ENCODE data around the gene RAP2A. TPM values are rescaled to one million over a fixed set of nuclear protein-coding genes. Genes with fewer than 3 reads are reported as not detected.

The RAP2A gene
- total and polyA plus RNA-seq, 2 donors (not counting 1 experiment from before 2014, with no cell fraction given): 31.4 to 35.0 TPM

DNA sequence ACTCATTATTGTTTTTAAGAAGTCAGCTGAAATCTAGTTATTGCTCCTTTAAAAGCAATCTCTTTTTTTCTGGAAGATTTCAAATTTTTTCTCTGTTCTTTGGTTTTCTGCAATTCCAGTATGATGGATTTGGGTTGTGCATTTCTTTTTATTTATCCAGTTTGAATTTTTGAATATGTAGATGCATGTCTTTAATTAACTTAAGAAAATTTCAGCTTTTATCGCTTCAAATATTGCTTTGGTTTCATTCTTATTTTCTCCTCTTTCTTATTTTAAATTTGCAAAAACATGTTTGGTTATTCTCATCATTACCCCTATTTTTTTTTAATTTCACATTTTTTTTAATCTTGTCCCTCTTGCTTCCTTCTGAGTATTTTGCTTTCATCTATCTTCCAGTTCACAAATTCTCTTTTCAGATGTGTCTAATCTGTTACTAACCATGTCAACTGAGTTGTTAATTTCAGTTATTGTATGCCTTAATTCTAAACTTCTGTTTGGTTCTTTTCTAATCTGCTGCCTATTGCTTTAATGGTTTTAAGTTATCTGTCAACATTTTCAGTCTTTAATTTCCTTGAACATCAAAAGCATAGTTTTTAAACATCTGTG lies 56.8 kb downstream of the RAP2A start:
- H3K4me3 ChIP-seq (replicated peaks in 1 of 4; ENCODE audit: control extremely low read depth in 1 of 4, insufficient read depth in 1 of 4, low read depth in 3 of 4, low read length in 4 of 4): no peak overlapping the region
- H3K36me3 ChIP-seq (ENCODE audit: control insufficient read depth, insufficient read depth, low read length): no peaks in the 10 kb centered on the region
- no peak for DNase-seq (ENCODE audit: low read depth in 2 of 2)
- TF ChIP-seq EZH2 (IDR thresholded peaks at IDR 0.05; ENCODE audit: low read length, missing control alignments) (no peak), CTCF (conservative IDR thresholded peaks at IDR 0.05 in 1 of 2, IDR thresholded peaks at IDR 0.05 in 1 of 2; ENCODE audit: low read depth in 1 of 2, low read length in 2 of 2) (no peak)
- H3K4me1 ChIP-seq (ENCODE audit: control insufficient read depth, extremely low read depth, insufficient read depth, low read length): no peaks in the 10 kb centered on the region
- H3K27ac ChIP-seq (ENCODE audit: insufficient read depth, low read length): no peak overlapping the region
- H4K20me1 ChIP-seq (ENCODE audit: control insufficient read depth, extremely low read depth, insufficient read depth, low read length): no peaks in the 10 kb centered on the region
- H3K9ac ChIP-seq (ENCODE audit: insufficient read depth, low read length): no peak overlapping the region
- no peaks in the 10 kb centered on the region for H3K79me2 ChIP-seq (ENCODE audit: control insufficient read depth, insufficient read depth, low read length)
- H2AFZ ChIP-seq (ENCODE audit: low read length): no peak overlapping the region
- no peaks in the 10 kb centered on the region for H3K9me3 ChIP-seq (ENCODE audit: control insufficient read depth, insufficient read depth, low read depth, low read length)
- H3K27me3 ChIP-seq (ENCODE audit: control insufficient read depth, insufficient read depth, low read length): no peaks in the 10 kb centered on the region
- no peak overlapping the region for H3K4me2 ChIP-seq (ENCODE audit: extremely low read depth, insufficient read depth, low read length)

- H2AFZ ChIP-seq (ENCODE audit: low read length): no peak overlapping the region
- H3K4me2 ChIP-seq (ENCODE audit: extremely low read depth, insufficient read depth, low read length): no peak overlapping the region
- no peaks in the 10 kb centered on the region for H3K4me1 ChIP-seq (ENCODE audit: control insufficient read depth, extremely low read depth, insufficient read depth, low read length)
- no peak overlapping the region for H3K27ac ChIP-seq (ENCODE audit: insufficient read depth, low read length)
- DNase-seq (ENCODE audit: low read depth in 2 of 2): no peak
- no peaks in the 10 kb centered on the region for H3K79me2 ChIP-seq (ENCODE audit: control insufficient read depth, insufficient read depth, low read length)
- no peak for TF ChIP-seq EZH2 (IDR thresholded peaks at IDR 0.05; ENCODE audit: low read length, missing control alignments)
- no peak for TF ChIP-seq CTCF (conservative IDR thresholded peaks at IDR 0.05 in 1 of 2, IDR thresholded peaks at IDR 0.05 in 1 of 2; ENCODE audit: low read depth in 1 of 2, low read length in 2 of 2)
- H3K36me3 ChIP-seq (ENCODE audit: control insufficient read depth, insufficient read depth, low read length): no peaks in the 10 kb centered on the region
- H3K27me3 ChIP-seq (ENCODE audit: control insufficient read depth, insufficient read depth, low read length): no peaks in the 10 kb centered on the region
- H3K9me3 ChIP-seq (ENCODE audit: control insufficient read depth, insufficient read depth, low read depth, low read length): no peaks in the 10 kb centered on the region
- no peak overlapping the region for H3K9ac ChIP-seq (ENCODE audit: insufficient read depth, low read length)
- no peak overlapping the region for H3K4me3 ChIP-seq (replicated peaks in 1 of 4; ENCODE audit: control extremely low read depth in 1 of 4, insufficient read depth in 1 of 4, low read depth in 3 of 4, low read length in 4 of 4)
- H4K20me1 ChIP-seq (ENCODE audit: control insufficient read depth, extremely low read depth, insufficient read depth, low read length): no peaks in the 10 kb centered on the region
Observed at GRCh38 chr13:97491452-97491851, 57.5 kb downstream of the RAP2A start.

GRCh38 chr13:97492257-97492656 lies 58.3 kb downstream of the RAP2A start:
- Histone ChIP-seq H3K4me3 (replicated peaks in 1 of 4; ENCODE audit: control extremely low read depth in 1 of 4, insufficient read depth in 1 of 4, low read depth in 3 of 4, low read length in 4 of 4) (no peak overlapping the region), H3K4me2 (ENCODE audit: extremely low read depth, insufficient read depth, low read length) (no peak overlapping the region), H3K36me3 (ENCODE audit: control insufficient read depth, insufficient read depth, low read length) (no peaks in the 10 kb centered on the region), H2AFZ (ENCODE audit: low read length) (no peak overlapping the region), H3K9me3 (ENCODE audit: control insufficient read depth, insufficient read depth, low read depth, low read length) (no peaks in the 10 kb centered on the region), H3K27me3 (ENCODE audit: control insufficient read depth, insufficient read depth, low read length) (no peaks in the 10 kb centered on the region), H3K9ac (ENCODE audit: insufficient read depth, low read length) (no peak overlapping the region), H4K20me1 (ENCODE audit: control insufficient read depth, extremely low read depth, insufficient read depth, low read length) (no peaks in the 10 kb centered on the region), H3K27ac (ENCODE audit: insufficient read depth, low read length) (no peak overlapping the region), H3K79me2 (ENCODE audit: control insufficient read depth, insufficient read depth, low read length) (no peaks in the 10 kb centered on the region), H3K4me1 (ENCODE audit: control insufficient read depth, extremely low read depth, insufficient read depth, low read length) (no peaks in the 10 kb centered on the region)
- TF ChIP-seq EZH2 (IDR thresholded peaks at IDR 0.05; ENCODE audit: low read length, missing control alignments) (no peak), CTCF (conservative IDR thresholded peaks at IDR 0.05 in 1 of 2, IDR thresholded peaks at IDR 0.05 in 1 of 2; ENCODE audit: low read depth in 1 of 2, low read length in 2 of 2) (no peak)
- DNase-seq (ENCODE audit: low read depth in 2 of 2): no peak
